ENCODE results near the gene MAP2K1.

Gene MAP2K1

DNA sequence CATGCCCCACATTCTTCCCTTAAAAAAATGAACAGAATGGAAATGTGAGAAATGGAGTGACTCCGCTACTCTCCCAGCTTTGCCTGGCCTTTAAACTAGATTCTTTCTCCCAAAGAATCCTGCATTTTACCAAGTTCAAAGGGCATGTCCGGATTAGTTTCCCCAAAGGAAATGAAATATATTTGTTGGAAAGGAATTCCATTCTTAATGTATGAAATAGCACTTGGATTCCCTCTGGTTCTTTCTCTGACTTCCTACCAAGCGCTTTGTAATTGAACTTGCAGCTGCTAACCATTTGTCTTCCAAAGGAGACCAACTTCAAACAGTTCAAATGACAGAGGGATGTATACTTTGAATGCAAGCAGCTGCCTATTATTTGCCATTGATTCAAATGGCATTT, 18.9 kb downstream of the MAP2K1 start:
- Histone ChIP-seq H3K9ac (ENCODE audit: low read depth in 1 of 2, low read length in 2 of 2) (no peak overlapping the region), H3K27me3 (ENCODE audit: control insufficient read depth in 2 of 2, insufficient read depth in 2 of 2, low read length in 2 of 2) (no peaks in the 10 kb centered on the region), H3K4me1 (ENCODE audit: control insufficient read depth in 2 of 2, insufficient read depth in 2 of 2, low read length in 2 of 2) (peaks cover 0 to 4% of the 10 kb centered on the region in 2 donors), H3K36me3 (ENCODE audit: control insufficient read depth in 2 of 2, insufficient read depth in 2 of 2, low read length in 2 of 2) (no peaks in the 10 kb centered on the region), H3K9me3 (ENCODE audit: control insufficient read depth in 2 of 2, low read length in 2 of 2) (no peaks in the 10 kb centered on the region), H3K4me3 (ENCODE audit: low read length in 2 of 2) (no peak overlapping the region), H3K27ac (ENCODE audit: low read depth in 2 of 2, low read length in 2 of 2) (no peak overlapping the region)

DNA sequence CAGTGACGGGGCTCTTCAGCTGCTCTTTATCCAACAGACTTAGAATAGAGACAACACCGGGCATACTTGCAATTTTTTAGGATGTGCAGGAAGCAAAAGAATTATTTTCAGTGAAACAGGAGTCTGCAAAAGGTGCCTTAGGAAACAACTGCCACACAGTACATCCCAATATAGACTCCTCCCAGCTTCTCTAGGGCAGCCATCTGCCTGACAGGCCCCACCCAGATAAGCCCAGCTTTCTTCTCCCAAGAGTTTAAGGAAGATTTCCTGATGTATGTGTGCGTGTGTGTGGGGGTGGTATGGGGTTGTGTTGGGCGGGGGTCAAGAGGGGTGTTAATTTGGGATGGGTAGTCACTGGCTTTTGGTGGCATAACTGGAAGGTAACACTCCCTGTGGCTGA, 21.5 kb downstream of the MAP2K1 start:
- Histone ChIP-seq H3K27me3 (ENCODE audit: control insufficient read depth in 2 of 2, insufficient read depth in 2 of 2, low read length in 2 of 2) (no peaks in the 10 kb centered on the region), H3K9me3 (ENCODE audit: control insufficient read depth in 2 of 2, low read length in 2 of 2) (no peaks in the 10 kb centered on the region), H3K27ac (ENCODE audit: low read depth in 2 of 2, low read length in 2 of 2) (no peak overlapping the region), H3K36me3 (ENCODE audit: control insufficient read depth in 2 of 2, insufficient read depth in 2 of 2, low read length in 2 of 2) (no peaks in the 10 kb centered on the region), H3K4me3 (ENCODE audit: low read length in 2 of 2) (no peak overlapping the region), H3K9ac (ENCODE audit: low read depth in 1 of 2, low read length in 2 of 2) (no peak overlapping the region), H3K4me1 (ENCODE audit: control insufficient read depth in 2 of 2, insufficient read depth in 2 of 2, low read length in 2 of 2) (peaks cover 0 to 4% of the 10 kb centered on the region in 2 donors)

- Histone ChIP-seq H3K9me3 (ENCODE audit: control insufficient read depth in 2 of 2, low read length in 2 of 2) (no peaks in the 10 kb centered on the region), H3K27me3 (ENCODE audit: control insufficient read depth in 2 of 2, insufficient read depth in 2 of 2, low read length in 2 of 2) (no peaks in the 10 kb centered on the region), H3K9ac (ENCODE audit: low read depth in 1 of 2, low read length in 2 of 2) (no peak overlapping the region), H3K36me3 (ENCODE audit: control insufficient read depth in 2 of 2, insufficient read depth in 2 of 2, low read length in 2 of 2) (no peaks in the 10 kb centered on the region), H3K4me3 (ENCODE audit: low read length in 2 of 2) (no peak overlapping the region), H3K27ac (ENCODE audit: low read depth in 2 of 2, low read length in 2 of 2) (no peak overlapping the region), H3K4me1 (ENCODE audit: control insufficient read depth in 2 of 2, insufficient read depth in 2 of 2, low read length in 2 of 2) (peaks cover 0 to 4% of the 10 kb centered on the region in 2 donors)
Measured at GRCh38 chr15:66408675-66409282, 22.1 kb downstream of the MAP2K1 start.

DNA sequence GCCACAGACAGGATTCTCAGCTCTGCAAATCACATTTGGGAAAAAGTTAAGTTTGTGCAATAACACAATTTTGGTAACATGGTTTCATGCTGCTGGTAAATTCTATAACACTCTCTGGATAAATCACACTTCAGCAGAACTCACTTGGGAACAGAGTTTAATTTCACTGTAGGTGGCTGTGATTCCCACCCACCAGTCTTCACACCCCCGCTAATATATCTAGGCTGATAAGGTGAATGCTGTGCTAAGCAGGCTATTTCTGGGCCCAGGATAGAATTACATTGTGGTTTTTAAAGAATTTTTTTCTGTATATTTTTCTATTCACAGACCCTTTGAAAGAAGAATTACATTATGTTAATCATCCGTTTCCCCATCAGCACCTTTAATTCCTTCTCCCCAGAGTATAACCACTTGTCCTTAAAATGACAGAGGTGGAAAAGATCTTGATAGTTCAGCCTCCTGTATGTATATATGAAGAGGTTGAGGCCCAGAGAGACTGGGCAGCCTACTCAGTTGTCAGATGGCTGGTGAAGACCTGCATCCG, 22.9 kb downstream of the MAP2K1 start:
- Histone ChIP-seq H3K36me3 (ENCODE audit: control insufficient read depth in 2 of 2, insufficient read depth in 2 of 2, low read length in 2 of 2) (no peaks in the 10 kb centered on the region), H3K27ac (ENCODE audit: low read depth in 2 of 2, low read length in 2 of 2) (no peak overlapping the region), H3K27me3 (ENCODE audit: control insufficient read depth in 2 of 2, insufficient read depth in 2 of 2, low read length in 2 of 2) (no peaks in the 10 kb centered on the region), H3K4me3 (ENCODE audit: low read length in 2 of 2) (no peak overlapping the region), H3K4me1 (ENCODE audit: control insufficient read depth in 2 of 2, insufficient read depth in 2 of 2, low read length in 2 of 2) (peaks cover 0 to 4% of the 10 kb centered on the region in 2 donors), H3K9me3 (ENCODE audit: control insufficient read depth in 2 of 2, low read length in 2 of 2) (no peaks in the 10 kb centered on the region), H3K9ac (ENCODE audit: low read depth in 1 of 2, low read length in 2 of 2) (no peak overlapping the region)

DNA sequence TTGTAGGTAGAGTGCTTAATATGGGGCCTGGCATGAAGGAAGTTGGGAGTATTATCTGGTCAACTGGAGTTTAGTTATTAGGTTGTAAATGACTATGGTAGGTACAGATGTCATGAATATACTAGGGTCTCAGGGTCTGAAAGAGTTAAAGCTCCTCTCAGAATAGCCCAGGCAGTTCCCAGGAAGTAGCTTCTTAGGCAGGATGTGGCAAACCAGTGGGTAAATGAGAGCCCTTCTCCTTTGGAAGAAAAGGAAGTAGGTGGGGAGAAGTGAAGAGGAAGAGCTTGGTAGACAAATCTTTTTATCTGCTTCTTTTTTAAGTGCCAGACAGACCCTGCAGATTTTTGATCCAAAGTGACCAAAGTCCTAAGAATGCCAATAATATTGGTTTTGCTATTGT, 24.5 kb downstream of the MAP2K1 start:
- H3K9ac ChIP-seq (ENCODE audit: low read depth in 1 of 2, low read length in 2 of 2), result no peak overlapping the region
- no peaks in the 10 kb centered on the region for H3K4me1 ChIP-seq (ENCODE audit: control insufficient read depth in 2 of 2, insufficient read depth in 2 of 2, low read length in 2 of 2)
- no peak overlapping the region for H3K4me3 ChIP-seq (ENCODE audit: low read length in 2 of 2)
- no peaks in the 10 kb centered on the region for H3K27me3 ChIP-seq (ENCODE audit: control insufficient read depth in 2 of 2, insufficient read depth in 2 of 2, low read length in 2 of 2)
- no peak overlapping the region for H3K27ac ChIP-seq (ENCODE audit: low read depth in 2 of 2, low read length in 2 of 2)
- H3K36me3 ChIP-seq (ENCODE audit: control insufficient read depth in 2 of 2, insufficient read depth in 2 of 2, low read length in 2 of 2), result no peaks in the 10 kb centered on the region
- no peaks in the 10 kb centered on the region for H3K9me3 ChIP-seq (ENCODE audit: control insufficient read depth in 2 of 2, low read length in 2 of 2)

- Histone ChIP-seq H3K4me1 (ENCODE audit: control insufficient read depth in 2 of 2, insufficient read depth in 2 of 2, low read length in 2 of 2) (peaks cover 6 to 7% of the 10 kb centered on the region in 2 donors), H3K9me3 (ENCODE audit: control insufficient read depth in 2 of 2, low read length in 2 of 2) (no peaks in the 10 kb centered on the region)
Measured at GRCh38 chr15:66412220-66412619, 25.5 kb downstream of the MAP2K1 start.

DNA sequence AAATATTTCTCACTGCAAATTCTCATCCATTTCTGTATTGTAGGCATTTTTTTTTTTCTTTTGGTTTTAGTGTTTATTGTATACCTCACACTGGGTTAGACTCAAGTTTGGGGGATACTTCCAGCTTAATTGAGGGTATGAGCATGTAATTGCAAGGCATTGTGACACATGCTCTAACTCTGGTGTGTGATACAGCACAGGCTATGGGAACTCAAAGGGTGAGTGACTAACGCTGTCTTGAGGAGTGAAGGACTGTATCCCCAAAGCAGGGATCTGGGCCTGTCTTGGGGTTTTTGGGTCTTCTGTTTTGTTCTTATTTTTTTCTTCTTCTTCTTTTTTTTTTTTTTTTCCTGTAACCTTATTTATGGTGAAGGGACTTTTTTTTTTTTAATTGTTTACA, 26.9 kb downstream of the MAP2K1 start:
- Histone ChIP-seq H3K27ac (ENCODE audit: low read depth in 2 of 2, low read length in 2 of 2) (no peak overlapping the region), H3K9me3 (ENCODE audit: control insufficient read depth in 2 of 2, low read length in 2 of 2) (no peaks in the 10 kb centered on the region), H3K4me1 (ENCODE audit: control insufficient read depth in 2 of 2, insufficient read depth in 2 of 2, low read length in 2 of 2) (peaks cover 6 to 7% of the 10 kb centered on the region in 2 donors), H3K36me3 (ENCODE audit: control insufficient read depth in 2 of 2, insufficient read depth in 2 of 2, low read length in 2 of 2) (no peaks in the 10 kb centered on the region), H3K9ac (ENCODE audit: low read depth in 1 of 2, low read length in 2 of 2) (no peak overlapping the region), H3K27me3 (ENCODE audit: control insufficient read depth in 2 of 2, insufficient read depth in 2 of 2, low read length in 2 of 2) (no peaks in the 10 kb centered on the region), H3K4me3 (ENCODE audit: low read length in 2 of 2) (no peak overlapping the region)

More at GRCh38 chr15:66412220-66412619, 25.5 kb downstream of the MAP2K1 start:
- H3K9ac ChIP-seq (ENCODE audit: low read depth in 1 of 2, low read length in 2 of 2), result no peak overlapping the region
- no peak overlapping the region for H3K27ac ChIP-seq (ENCODE audit: low read depth in 2 of 2, low read length in 2 of 2)
- no peaks in the 10 kb centered on the region for H3K27me3 ChIP-seq (ENCODE audit: control insufficient read depth in 2 of 2, insufficient read depth in 2 of 2, low read length in 2 of 2)
- H3K36me3 ChIP-seq (ENCODE audit: control insufficient read depth in 2 of 2, insufficient read depth in 2 of 2, low read length in 2 of 2), result no peaks in the 10 kb centered on the region
- no peak overlapping the region for H3K4me3 ChIP-seq (ENCODE audit: low read length in 2 of 2)

DNA sequence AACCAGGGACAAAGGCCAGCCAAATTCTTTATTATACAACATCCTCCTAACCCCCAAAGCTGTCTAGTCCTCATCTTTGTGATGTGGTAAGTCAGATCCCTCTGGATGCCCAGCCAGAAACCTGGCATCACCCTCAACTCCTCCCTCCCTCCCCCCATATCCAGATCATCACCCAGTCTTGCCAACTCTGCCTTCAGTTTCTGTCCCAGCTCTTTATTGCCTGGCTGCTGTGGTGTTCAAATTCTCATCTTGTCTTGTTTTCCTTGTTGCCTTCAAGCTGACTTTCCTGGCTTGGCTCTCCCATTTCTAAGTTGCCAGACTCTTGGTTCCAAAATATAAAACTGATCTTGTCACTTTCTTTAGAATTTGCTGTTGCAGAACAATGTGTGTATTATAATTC, 28.6 kb downstream of the MAP2K1 start:
- Histone ChIP-seq H3K4me3 (ENCODE audit: low read length in 2 of 2) (no peak overlapping the region), H3K9ac (ENCODE audit: low read depth in 1 of 2, low read length in 2 of 2) (no peak overlapping the region), H3K36me3 (ENCODE audit: control insufficient read depth in 2 of 2, insufficient read depth in 2 of 2, low read length in 2 of 2) (no peaks in the 10 kb centered on the region), H3K4me1 (ENCODE audit: control insufficient read depth in 2 of 2, insufficient read depth in 2 of 2, low read length in 2 of 2) (peaks cover 6 to 7% of the 10 kb centered on the region in 2 donors), H3K27me3 (ENCODE audit: control insufficient read depth in 2 of 2, insufficient read depth in 2 of 2, low read length in 2 of 2) (no peaks in the 10 kb centered on the region), H3K9me3 (ENCODE audit: control insufficient read depth in 2 of 2, low read length in 2 of 2) (no peaks in the 10 kb centered on the region), H3K27ac (ENCODE audit: low read depth in 2 of 2, low read length in 2 of 2) (no peak overlapping the region)

- Histone ChIP-seq H3K4me1 (ENCODE audit: control insufficient read depth in 2 of 2, insufficient read depth in 2 of 2, low read length in 2 of 2) (peaks cover 6 to 7% of the 10 kb centered on the region in 2 donors), H3K27me3 (ENCODE audit: control insufficient read depth in 2 of 2, insufficient read depth in 2 of 2, low read length in 2 of 2) (no peaks in the 10 kb centered on the region), H3K27ac (ENCODE audit: low read depth in 2 of 2, low read length in 2 of 2) (no peak overlapping the region), H3K36me3 (ENCODE audit: control insufficient read depth in 2 of 2, insufficient read depth in 2 of 2, low read length in 2 of 2) (no peaks in the 10 kb centered on the region), H3K9ac (ENCODE audit: low read depth in 1 of 2, low read length in 2 of 2) (no peak overlapping the region), H3K9me3 (ENCODE audit: control insufficient read depth in 2 of 2, low read length in 2 of 2) (no peaks in the 10 kb centered on the region), H3K4me3 (ENCODE audit: low read length in 2 of 2) (no peak overlapping the region)
Measured at GRCh38 chr15:66417736-66418135, 31.0 kb downstream of the MAP2K1 start.

- H3K9ac ChIP-seq (ENCODE audit: low read depth in 1 of 2, low read length in 2 of 2), result no peak overlapping the region
- no peak overlapping the region for H3K4me3 ChIP-seq (ENCODE audit: low read length in 2 of 2)
- H3K27me3 ChIP-seq (ENCODE audit: control insufficient read depth in 2 of 2, insufficient read depth in 2 of 2, low read length in 2 of 2), result no peaks in the 10 kb centered on the region
- no peak overlapping the region for H3K27ac ChIP-seq (ENCODE audit: low read depth in 2 of 2, low read length in 2 of 2)
- no peaks in the 10 kb centered on the region for H3K36me3 ChIP-seq (ENCODE audit: control insufficient read depth in 2 of 2, insufficient read depth in 2 of 2, low read length in 2 of 2)
- peaks cover 6 to 7% of the 10 kb centered on the region in 2 donors for H3K4me1 ChIP-seq (ENCODE audit: control insufficient read depth in 2 of 2, insufficient read depth in 2 of 2, low read length in 2 of 2)
- no peaks in the 10 kb centered on the region for H3K9me3 ChIP-seq (ENCODE audit: control insufficient read depth in 2 of 2, low read length in 2 of 2)
Measured at GRCh38 chr15:66419471-66419870, 32.8 kb downstream of the MAP2K1 start.

Measured in mucosa of rectum (tissue), 2 donors.